GM19467 (cell line): ENCODE results near the gene SCN2B.
A peak's percentile ranks its signal among the peaks of the same experiment; 100 is the strongest.

ENCODE experiments used
- ATAC-seq: cut with Tn5 transposase; IDR thresholded peaks from one replicate; pipeline ENCODE4 v1.9.1; 2021; ENCODE audit warnings: mild to moderate bottlenecking, moderate library complexity; ENCODE audit not compliant: unreplicated experiment

Gene SCN2B

GRCh38 chr11:118136341-118136740 is 40.1 kb downstream of the SCN2B start:
- no peak for ATAC-seq

GRCh38 chr11:118135796-118136165 is 40.7 kb downstream of the SCN2B start:
- no peak for ATAC-seq

- ATAC-seq: no peak
Measured at GRCh38 chr11:118135051-118135795, 41.2 kb downstream of the SCN2B start.

- ATAC-seq: no peak
Measured at GRCh38 chr11:118133816-118134215, 42.6 kb downstream of the SCN2B start.

- ATAC-seq: no peak
Measured at GRCh38 chr11:118132385-118133151, 43.9 kb downstream of the SCN2B start.

GRCh38 chr11:118129471-118130172 is 46.8 kb downstream of the SCN2B start:
- no peak for ATAC-seq

- no peak for ATAC-seq
Measured at GRCh38 chr11:118128721-118129470, 47.5 kb downstream of the SCN2B start.

- no peak for ATAC-seq
Measured at GRCh38 chr11:118128310-118128709, 48.1 kb downstream of the SCN2B start.

GRCh38 chr11:118126082-118126838 is 50.2 kb downstream of the SCN2B start:
- no peak for ATAC-seq

- no peak for ATAC-seq
Measured at GRCh38 chr11:118124929-118125535, 51.4 kb downstream of the SCN2B start.

GRCh38 chr11:118120793-118121192 is 55.6 kb downstream of the SCN2B start:
- ATAC-seq: no peak

- peak; percentile 46 for ATAC-seq
Measured at GRCh38 chr11:118117790-118118601, 58.4 kb downstream of the SCN2B start.

GRCh38 chr11:118115048-118115447 is 61.4 kb downstream of the SCN2B start:
- no peak for ATAC-seq

GRCh38 chr11:118114266-118114665 is 62.2 kb downstream of the SCN2B start:
- no peak for ATAC-seq

GRCh38 chr11:118112711-118113430 is 63.6 kb downstream of the SCN2B start:
- ATAC-seq: no peak
